SK-N-MC (cell line): ENCODE measurements around the gene GLTP.
A peak's percentile ranks its signal among the peaks of the same experiment; 100 is the strongest.
"Not testable (repeated sequence)": the region's sequence is repeated elsewhere in the genome, so short reads cannot be mapped to it uniquely, and the experiment has no call there.

Source experiments
- DNase-seq: peaks from one replicate; pipeline ENCODE4 v3.0.0-alpha.2; 2011; ENCODE audit warnings: low read depth, low spot score
- H3K27ac ChIP-seq: fragments of 200-600 bp; sonication (generic); 2 replicates; pipeline ENCODE4 v1.5.1; 2016; ENCODE audit warnings: mixed run types
- H3K36me3 ChIP-seq: fragments of 200-600 bp; sonication (generic); 2 replicates; pipeline ENCODE4 v1.6.1; 2017; ENCODE audit warnings: antibody characterized with exemption, low read length, mixed read lengths; ENCODE audit not compliant: insufficient read depth
- H3K4me3 ChIP-seq: fragments of 200-600 bp; sonication (generic); 2 replicates; pipeline ENCODE4 v1.5.1; 2016
- H3K9ac ChIP-seq: fragments of 200-600 bp; sonication (generic); 2 replicates; pipeline ENCODE4 v1.8.0; 2017; ENCODE audit warnings: mixed run types, mixed read lengths; ENCODE audit not compliant: insufficient read length
- H3K9me3 ChIP-seq: fragments of 200-600 bp; sonication (generic); 2 replicates; pipeline ENCODE4 v1.6.1; 2017; ENCODE audit warnings: low read depth, mild to moderate bottlenecking, antibody characterized with exemption, low read length, moderate library complexity, mixed read lengths
- EZH2 ChIP-seq: fragments of 200-600 bp; sonication (generic); IDR thresholded peaks from one replicate; pipeline ENCODE4 v1.6.1; 2017; ENCODE audit warnings: antibody characterized with exemption
- FOXP2 ChIP-seq: optimal IDR thresholded peaks from 2 replicates; pipeline ENCODE3; 2011; ENCODE audit warnings: mild to moderate bottlenecking, moderate library complexity; ENCODE audit not compliant: insufficient read depth; ENCODE audit errors: extremely low read length, control extremely low read depth
- POLR2AphosphoS5 ChIP-seq: IDR thresholded peaks from 2 replicates; pipeline ENCODE4 v1.6.1; 2012; ENCODE audit warnings: mild to moderate bottlenecking, low read depth, low read length, borderline replicate concordance

Gene GLTP

GRCh38 chr12:109880043-109880931 lies at the start of gene GLTP:
GLTP (minus strand) TSS chr12:109880541; CDS start chr12:109880374, 167 bp downstream.
- Histone ChIP-seq H3K9me3 (no peaks in the 10 kb centered on the region), H3K4me3 (peak within 1 kb of the TSS; percentile 92), H3K9ac (peak within 1 kb of the TSS; percentile 74), H3K36me3 (no peaks in the 10 kb centered on the region), H3K27ac (no peak within 1 kb of the TSS)
- TF ChIP-seq EZH2 (no peak), FOXP2 (no peak), POLR2AphosphoS5 (no peak)
- DNase-seq, result no peak

- H3K9me3 ChIP-seq, H3K9ac ChIP-seq, H3K4me3 ChIP-seq, H3K27ac ChIP-seq, DNase-seq: not testable (repeated sequence)
- peaks cover 15% of the 10 kb centered on the region for H3K36me3 ChIP-seq
These were observed 49.0 kb upstream of the GLTP start for GRCh38 chr12:109929326-109929725.

GRCh38 chr12:109928058-109928656 lies 47.8 kb upstream of the GLTP start:
- Histone ChIP-seq H3K9ac (no peak overlapping the region), H3K36me3 (peaks cover 11% of the 10 kb centered on the region), H3K27ac (no peak overlapping the region), H3K9me3 (no peaks in the 10 kb centered on the region), H3K4me3 (no peak overlapping the region)
- TF ChIP-seq EZH2 (no peak), POLR2AphosphoS5 (no peak), FOXP2 (no peak)
- DNase-seq, result no peak

GRCh38 chr12:109927622-109928021 lies 47.3 kb upstream of the GLTP start:
- no peak for DNase-seq

GRCh38 chr12:109926488-109927210 lies 46.3 kb upstream of the GLTP start:
- DNase-seq, result no peak
- no peaks in the 10 kb centered on the region for H3K9me3 ChIP-seq
- no peak overlapping the region for H3K4me3 ChIP-seq
- no peak overlapping the region for H3K9ac ChIP-seq
- no peak overlapping the region for H3K27ac ChIP-seq
- TF ChIP-seq FOXP2, result no peak
- no peak for TF ChIP-seq POLR2AphosphoS5
- TF ChIP-seq EZH2, result no peak
- H3K36me3 ChIP-seq, result peaks cover 4% of the 10 kb centered on the region

More at GRCh38 chr12:109927622-109928021, 47.3 kb upstream of the GLTP start:
- H3K9ac ChIP-seq, result no peak overlapping the region
- H3K36me3 ChIP-seq, result peaks cover 11% of the 10 kb centered on the region
- no peak overlapping the region for H3K27ac ChIP-seq
- no peaks in the 10 kb centered on the region for H3K9me3 ChIP-seq
- no peak overlapping the region for H3K4me3 ChIP-seq
- TF ChIP-seq FOXP2 (no peak), EZH2 (no peak), POLR2AphosphoS5 (no peak)

- H3K9me3 ChIP-seq, result no peaks in the 10 kb centered on the region
- H3K4me3 ChIP-seq, result no peak overlapping the region
- no peak overlapping the region for H3K27ac ChIP-seq
- H3K36me3 ChIP-seq, result peaks cover 3% of the 10 kb centered on the region; the same call in 1 of the 2 replicates
- no peak overlapping the region for H3K9ac ChIP-seq
- TF ChIP-seq EZH2, result no peak
- TF ChIP-seq POLR2AphosphoS5, result no peak
- no peak for TF ChIP-seq FOXP2
- DNase-seq, result no peak
These were observed 45.7 kb upstream of the GLTP start for GRCh38 chr12:109926016-109926415.

GRCh38 chr12:109925185-109925840 lies 45.0 kb upstream of the GLTP start:
- TF ChIP-seq POLR2AphosphoS5, result no peak
- TF ChIP-seq EZH2, result no peak
- TF ChIP-seq FOXP2, result no peak
- H3K36me3 ChIP-seq, result no peaks in the 10 kb centered on the region; the same call in 1 of the 2 replicates
- H3K9ac ChIP-seq, result no peak overlapping the region
- H3K9me3 ChIP-seq, result no peaks in the 10 kb centered on the region
- no peak for DNase-seq
- no peak overlapping the region for H3K4me3 ChIP-seq
- H3K27ac ChIP-seq, result no peak overlapping the region
